ENCODE data around the gene SANBR. TPM values are rescaled to one million over a fixed set of nuclear protein-coding genes. Genes with fewer than 3 reads are reported as not detected.

SANBR gene
- total and polyA plus RNA-seq, 2 of the 13 experiments (the other 11 are each of a cell fraction or from before 2014, with no cell fraction given), result 9.8 to 20.9 TPM

DNA sequence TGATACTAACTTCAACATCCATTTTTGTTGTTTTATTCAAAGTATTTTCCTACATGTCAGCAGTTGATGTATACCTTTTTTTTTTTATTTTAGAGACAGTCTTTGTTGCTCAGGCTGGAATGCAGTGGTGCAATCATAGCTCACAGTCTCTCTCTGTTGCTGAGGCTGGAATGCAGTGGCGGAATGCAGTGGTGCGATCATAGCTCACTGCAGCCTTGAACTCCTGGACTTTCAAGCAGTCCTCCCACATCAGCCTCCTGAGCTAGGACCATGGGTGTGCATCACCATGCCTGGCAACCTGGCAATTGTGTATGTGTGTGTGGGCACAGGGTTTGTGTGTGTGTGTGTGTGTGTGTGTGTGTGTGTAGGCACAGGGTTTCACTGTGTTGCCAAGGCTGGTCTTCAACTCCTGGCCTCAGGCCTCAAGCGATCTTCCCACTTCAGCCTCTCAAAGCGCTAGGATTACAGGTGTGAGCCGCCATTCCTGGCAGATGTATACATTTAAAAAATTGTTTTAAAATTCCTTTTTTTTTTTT lies 24.8 kb downstream of the SANBR start (continued):
- no peak for TF ChIP-seq SIN3B (IDR thresholded peaks at IDR 0.05; ENCODE audit: low read length)
- TF ChIP-seq ZNF44 (CRISPR knock-in tag; IDR thresholded peaks at IDR 0.05), result no peak
- peak; percentile 87 to 94; a peak in 3 of 4 replicates for TF ChIP-seq EP300 (IDR thresholded peaks at IDR 0.05; ENCODE audit: low read depth in 2 of 2, low read length in 2 of 2)
- peak; percentile 89 for TF ChIP-seq EP300 (CRISPR knock-in tag; IDR thresholded peaks at IDR 0.05; ENCODE audit: borderline replicate concordance)
- TF ChIP-seq, protein P1, sequence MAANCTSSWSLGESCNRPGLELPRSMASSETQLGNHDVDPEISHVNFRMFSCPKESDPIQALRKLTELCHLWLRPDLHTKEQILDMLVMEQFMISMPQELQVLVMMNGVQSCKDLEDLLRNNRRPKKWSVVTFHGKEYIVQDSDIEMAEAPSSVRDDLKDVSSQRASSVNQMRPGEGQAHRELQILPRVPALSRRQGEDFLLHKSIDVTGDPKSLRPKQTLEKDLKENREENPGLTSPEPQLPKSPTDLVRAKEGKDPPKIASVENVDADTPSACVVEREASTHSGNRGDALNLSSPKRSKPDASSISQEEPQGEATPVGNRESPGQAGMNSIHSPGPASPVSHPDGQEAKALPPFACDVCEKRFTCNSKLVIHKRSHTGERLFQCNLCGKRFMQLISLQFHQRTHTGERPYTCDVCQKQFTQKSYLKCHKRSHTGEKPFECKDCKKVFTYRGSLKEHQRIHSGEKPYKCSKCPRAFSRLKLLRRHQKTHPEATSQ (CRISPR knock-in tag; IDR thresholded peaks at IDR 0.05; ENCODE audit: borderline replicate concordance), result peak; percentile 63; the same call in 1 of the 2 replicates
- TF ChIP-seq POGZ (CRISPR knock-in tag; IDR thresholded peaks at IDR 0.05), result peak; percentile 95
- no peak for TF ChIP-seq SALL2 (CRISPR knock-in tag; IDR thresholded peaks at IDR 0.05)
- TF ChIP-seq, protein P2, sequence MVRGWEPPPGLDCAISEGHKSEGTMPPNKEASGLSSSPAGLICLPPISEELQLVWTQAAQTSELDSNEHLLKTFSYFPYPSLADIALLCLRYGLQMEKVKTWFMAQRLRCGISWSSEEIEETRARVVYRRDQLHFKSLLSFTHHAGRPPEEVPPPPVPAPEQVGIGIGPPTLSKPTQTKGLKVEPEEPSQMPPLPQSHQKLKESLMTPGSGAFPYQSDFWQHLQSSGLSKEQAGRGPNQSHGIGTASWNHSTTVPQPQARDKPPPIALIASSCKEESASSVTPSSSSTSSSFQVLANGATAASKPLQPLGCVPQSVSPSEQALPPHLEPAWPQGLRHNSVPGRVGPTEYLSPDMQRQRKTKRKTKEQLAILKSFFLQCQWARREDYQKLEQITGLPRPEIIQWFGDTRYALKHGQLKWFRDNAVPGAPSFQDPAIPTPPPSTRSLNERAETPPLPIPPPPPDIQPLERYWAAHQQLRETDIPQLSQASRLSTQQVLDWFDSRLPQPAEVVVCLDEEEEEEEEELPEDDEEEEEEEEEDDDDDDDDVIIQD (CRISPR knock-in tag; IDR thresholded peaks at IDR 0.05; ENCODE audit: low read depth), result peak; percentile 80
- no peak for TF ChIP-seq ETV5 (CRISPR knock-in tag; IDR thresholded peaks at IDR 0.05; ENCODE audit: borderline replicate concordance)
- TF ChIP-seq ZBTB3 (CRISPR knock-in tag; IDR thresholded peaks at IDR 0.05; ENCODE audit: borderline replicate concordance, low read depth), result peak; percentile 100
- no peak for TF ChIP-seq TOPORS (CRISPR knock-in tag; IDR thresholded peaks at IDR 0.05)
- no peak for TF ChIP-seq RORA (CRISPR knock-in tag; IDR thresholded peaks at IDR 0.05)
- no peak for TF ChIP-seq ZNF138 (CRISPR knock-in tag; IDR thresholded peaks at IDR 0.05; ENCODE audit: low read depth)
- TF ChIP-seq, protein P3, sequence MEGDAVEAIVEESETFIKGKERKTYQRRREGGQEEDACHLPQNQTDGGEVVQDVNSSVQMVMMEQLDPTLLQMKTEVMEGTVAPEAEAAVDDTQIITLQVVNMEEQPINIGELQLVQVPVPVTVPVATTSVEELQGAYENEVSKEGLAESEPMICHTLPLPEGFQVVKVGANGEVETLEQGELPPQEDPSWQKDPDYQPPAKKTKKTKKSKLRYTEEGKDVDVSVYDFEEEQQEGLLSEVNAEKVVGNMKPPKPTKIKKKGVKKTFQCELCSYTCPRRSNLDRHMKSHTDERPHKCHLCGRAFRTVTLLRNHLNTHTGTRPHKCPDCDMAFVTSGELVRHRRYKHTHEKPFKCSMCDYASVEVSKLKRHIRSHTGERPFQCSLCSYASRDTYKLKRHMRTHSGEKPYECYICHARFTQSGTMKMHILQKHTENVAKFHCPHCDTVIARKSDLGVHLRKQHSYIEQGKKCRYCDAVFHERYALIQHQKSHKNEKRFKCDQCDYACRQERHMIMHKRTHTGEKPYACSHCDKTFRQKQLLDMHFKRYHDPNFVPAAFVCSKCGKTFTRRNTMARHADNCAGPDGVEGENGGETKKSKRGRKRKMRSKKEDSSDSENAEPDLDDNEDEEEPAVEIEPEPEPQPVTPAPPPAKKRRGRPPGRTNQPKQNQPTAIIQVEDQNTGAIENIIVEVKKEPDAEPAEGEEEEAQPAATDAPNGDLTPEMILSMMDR (CRISPR knock-in tag; IDR thresholded peaks at IDR 0.05), result peak; percentile 16; the same call in 1 of the 2 replicates
- TF ChIP-seq RCOR2 (CRISPR knock-in tag; IDR thresholded peaks at IDR 0.05), result peak; percentile 84; the same call in 1 of the 2 replicates
- TF ChIP-seq LCORL (IDR thresholded peaks at IDR 0.05), result peak; percentile 33; the same call in 1 of the 2 replicates
- no peak; the same call in 1 of the 2 replicates for TF ChIP-seq LCORL (CRISPR knock-in tag; IDR thresholded peaks at IDR 0.05)
- TF ChIP-seq ZNF382 (CRISPR knock-in tag; IDR thresholded peaks at IDR 0.05; ENCODE audit: borderline replicate concordance), result no peak
- TF ChIP-seq, protein P4, sequence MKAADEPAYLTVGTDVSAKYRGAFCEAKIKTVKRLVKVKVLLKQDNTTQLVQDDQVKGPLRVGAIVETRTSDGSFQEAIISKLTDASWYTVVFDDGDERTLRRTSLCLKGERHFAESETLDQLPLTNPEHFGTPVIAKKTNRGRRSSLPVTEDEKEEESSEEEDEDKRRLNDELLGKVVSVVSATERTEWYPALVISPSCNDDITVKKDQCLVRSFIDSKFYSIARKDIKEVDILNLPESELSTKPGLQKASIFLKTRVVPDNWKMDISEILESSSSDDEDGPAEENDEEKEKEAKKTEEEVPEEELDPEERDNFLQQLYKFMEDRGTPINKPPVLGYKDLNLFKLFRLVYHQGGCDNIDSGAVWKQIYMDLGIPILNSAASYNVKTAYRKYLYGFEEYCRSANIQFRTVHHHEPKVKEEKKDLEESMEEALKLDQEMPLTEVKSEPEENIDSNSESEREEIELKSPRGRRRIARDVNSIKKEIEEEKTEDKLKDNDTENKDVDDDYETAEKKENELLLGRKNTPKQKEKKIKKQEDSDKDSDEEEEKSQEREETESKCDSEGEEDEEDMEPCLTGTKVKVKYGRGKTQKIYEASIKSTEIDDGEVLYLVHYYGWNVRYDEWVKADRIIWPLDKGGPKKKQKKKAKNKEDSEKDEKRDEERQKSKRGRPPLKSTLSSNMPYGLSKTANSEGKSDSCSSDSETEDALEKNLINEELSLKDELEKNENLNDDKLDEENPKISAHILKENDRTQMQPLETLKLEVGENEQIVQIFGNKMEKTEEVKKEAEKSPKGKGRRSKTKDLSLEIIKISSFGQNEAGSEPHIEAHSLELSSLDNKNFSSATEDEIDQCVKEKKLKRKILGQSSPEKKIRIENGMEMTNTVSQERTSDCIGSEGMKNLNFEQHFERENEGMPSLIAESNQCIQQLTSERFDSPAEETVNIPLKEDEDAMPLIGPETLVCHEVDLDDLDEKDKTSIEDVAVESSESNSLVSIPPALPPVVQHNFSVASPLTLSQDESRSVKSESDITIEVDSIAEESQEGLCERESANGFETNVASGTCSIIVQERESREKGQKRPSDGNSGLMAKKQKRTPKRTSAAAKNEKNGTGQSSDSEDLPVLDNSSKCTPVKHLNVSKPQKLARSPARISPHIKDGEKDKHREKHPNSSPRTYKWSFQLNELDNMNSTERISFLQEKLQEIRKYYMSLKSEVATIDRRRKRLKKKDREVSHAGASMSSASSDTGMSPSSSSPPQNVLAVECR (CRISPR knock-in tag; IDR thresholded peaks at IDR 0.05; ENCODE audit: borderline replicate concordance), result peak; percentile 60; the same call in 1 of the 2 replicates
- peak; percentile 89 for TF ChIP-seq NCOR1 (IDR thresholded peaks at IDR 0.05; ENCODE audit: borderline replicate concordance, low read length)
